ENCODE measurements around the gene RPL35. TPM values are rescaled to one million over a fixed set of nuclear protein-coding genes. Genes with fewer than 3 reads are reported as not detected.

Gene RPL35
- total RNA-seq = 1,000 to 10,000 TPM; 2,083 to 2,096 TPM

DNA sequence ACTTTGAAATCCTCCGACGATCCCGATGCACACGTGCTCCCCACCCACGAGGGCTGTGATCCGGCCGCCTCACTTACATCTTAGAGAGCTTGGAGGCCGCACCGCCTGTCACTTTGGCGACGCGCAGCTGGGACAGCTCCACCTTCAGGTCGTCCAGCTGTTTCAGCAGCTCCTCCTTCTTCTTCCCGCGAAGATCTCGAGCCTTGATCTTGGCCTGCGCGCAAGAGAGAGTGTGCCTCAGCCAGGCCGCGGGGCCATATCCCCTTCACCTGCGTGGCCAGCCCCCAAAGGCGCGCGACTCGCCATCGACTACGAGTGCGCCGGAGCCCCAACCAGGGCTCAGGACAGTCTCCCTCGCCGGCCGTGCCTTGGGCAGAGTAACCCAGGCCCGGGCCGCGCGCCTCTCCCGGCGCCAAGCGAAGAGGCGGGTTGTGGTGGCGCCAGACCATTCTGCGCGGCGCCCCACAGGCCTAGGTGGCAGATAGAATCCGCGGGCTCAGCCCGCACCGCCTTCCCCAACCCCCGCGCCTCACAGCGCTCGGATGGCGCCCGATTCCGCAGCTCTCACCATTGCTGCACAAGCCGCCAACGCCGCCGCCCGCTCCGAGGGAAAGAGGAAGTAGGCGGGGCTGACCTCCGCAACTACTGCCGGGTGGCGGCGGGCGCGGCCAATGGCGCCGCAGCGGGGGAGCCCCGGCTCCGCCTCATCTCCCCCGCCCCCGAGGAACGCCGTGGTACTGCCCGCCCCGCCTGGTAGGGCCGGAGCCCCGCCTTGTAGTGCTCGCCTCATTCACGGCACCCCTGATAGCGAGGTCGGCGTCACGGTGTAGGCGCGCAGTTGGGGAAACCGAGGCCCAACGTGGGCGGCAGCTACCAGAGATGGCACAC is at the start of gene RPL35, which contains the start of gene ARPC5L:
Gene RPL35, minus strand, starts transcription at position 616 of the 888 bp plus-strand sequence. Its CDS starts 45 bp downstream, at position 571.
Gene ARPC5L, plus strand, starts transcription at position 789 of the 888 bp plus-strand sequence. CDS start 7,161 bp downstream, outside the sequence.
- CTCF ChIA-PET = interaction anchor here (0.6 to 2.9 kb wide), 11 partner anchors 8 to 1653 kb away, joined by 3 to 18 read pairs (median 5); partner anchors contain the start of genes NR6A1, OLFML2A and WDR38
- Mint-ChIP-seq H3K4me3 (peak within 1 kb of the TSS; percentile 88), H3K9me3 (no peaks in the 10 kb centered on the region), H3K27me3 (no peaks in the 10 kb centered on the region), H3K27ac (peak within 1 kb of the TSS; percentile 94), H3K4me1 (ENCODE audit: low read depth) (peaks cover 42% of the 10 kb centered on the region), H3K36me3 (peaks cover 48% of the 10 kb centered on the region)
- intact Hi-C loops (cut with micrococcal nuclease) = loop anchor here (1.0 to 2.0 kb wide), 3 partner anchors 9 to 90 kb away; partner anchors contain the start of genes GOLGA1 and NR6A1
- peak; percentile 96 for DNase-seq
- POLR2A ChIA-PET = interaction anchor here (0.8 to 3.4 kb wide), 12 partner anchors 8 to 379 kb away, joined by 3 to 62 read pairs (median 6); partner anchors contain the start of genes GOLGA1, HSPA5, NR6A1 and WDR38

GRCh38 chr9:124908098-124908497 is 46.3 kb upstream of the RPL35 start:
- H3K27ac Mint-ChIP-seq = no peak overlapping the region
- intact Hi-C loops (cut with micrococcal nuclease) = no loop called here
- H3K4me1 Mint-ChIP-seq (ENCODE audit: low read depth) = no peaks in the 10 kb centered on the region
- DNase-seq = no peak
- ChIA-PET POLR2A (no interaction called here), CTCF (interaction anchor here (0.8 kb wide), 1 partner anchor 15 kb away, joined by 3 read pairs; no protein-coding TSS in a partner anchor)
- no peak overlapping the region for H3K4me3 Mint-ChIP-seq
- H3K36me3 Mint-ChIP-seq = peaks cover 41% of the 10 kb centered on the region
- no peaks in the 10 kb centered on the region for H3K9me3 Mint-ChIP-seq
- no peaks in the 10 kb centered on the region for H3K27me3 Mint-ChIP-seq

GRCh38 chr9:124906966-124907365 is 45.2 kb upstream of the RPL35 start:
- ChIA-PET POLR2A (no interaction called here), CTCF (interaction anchor here (1.0 kb wide), 1 partner anchor 54 kb away, joined by 3 read pairs; the partner anchor contains the start of gene WDR38)
- DNase-seq = no peak
- Mint-ChIP-seq H3K4me1 (ENCODE audit: low read depth) (no peaks in the 10 kb centered on the region), H3K36me3 (peaks cover 41% of the 10 kb centered on the region), H3K4me3 (no peak overlapping the region), H3K27ac (no peak overlapping the region), H3K27me3 (no peaks in the 10 kb centered on the region), H3K9me3 (no peaks in the 10 kb centered on the region)
- intact Hi-C loops (cut with micrococcal nuclease) = no loop called here

DNA sequence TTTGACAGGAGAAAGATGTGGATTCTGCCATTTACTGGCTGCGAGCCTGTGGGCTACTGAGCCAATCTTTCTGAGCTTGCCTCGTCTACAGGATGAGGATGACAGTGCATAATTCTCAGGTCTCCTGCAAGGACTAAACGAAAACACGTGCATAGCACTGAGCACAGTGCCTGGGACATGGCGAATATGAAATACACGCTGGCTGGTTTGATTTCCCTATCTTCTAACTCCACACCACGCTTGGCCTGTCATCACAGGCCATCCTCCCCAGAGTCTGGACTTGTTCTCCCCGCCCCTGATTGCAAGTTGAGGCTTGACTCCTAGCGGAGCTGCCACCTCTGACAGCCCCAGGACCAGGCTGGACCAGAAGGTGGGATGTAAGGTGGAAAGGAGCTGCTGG is 38.1 kb upstream of the RPL35 start:
- H3K9me3 Mint-ChIP-seq = no peaks in the 10 kb centered on the region
- H3K4me1 Mint-ChIP-seq (ENCODE audit: low read depth) = peaks cover 7% of the 10 kb centered on the region
- H3K27ac Mint-ChIP-seq = no peak overlapping the region
- H3K27me3 Mint-ChIP-seq = no peaks in the 10 kb centered on the region
- intact Hi-C loops (cut with micrococcal nuclease) = no loop called here
- no peak overlapping the region for H3K4me3 Mint-ChIP-seq
- CTCF ChIA-PET = no interaction called here
- DNase-seq = no peak
- H3K36me3 Mint-ChIP-seq = peaks cover 47% of the 10 kb centered on the region
- POLR2A ChIA-PET = no interaction called here

DNA sequence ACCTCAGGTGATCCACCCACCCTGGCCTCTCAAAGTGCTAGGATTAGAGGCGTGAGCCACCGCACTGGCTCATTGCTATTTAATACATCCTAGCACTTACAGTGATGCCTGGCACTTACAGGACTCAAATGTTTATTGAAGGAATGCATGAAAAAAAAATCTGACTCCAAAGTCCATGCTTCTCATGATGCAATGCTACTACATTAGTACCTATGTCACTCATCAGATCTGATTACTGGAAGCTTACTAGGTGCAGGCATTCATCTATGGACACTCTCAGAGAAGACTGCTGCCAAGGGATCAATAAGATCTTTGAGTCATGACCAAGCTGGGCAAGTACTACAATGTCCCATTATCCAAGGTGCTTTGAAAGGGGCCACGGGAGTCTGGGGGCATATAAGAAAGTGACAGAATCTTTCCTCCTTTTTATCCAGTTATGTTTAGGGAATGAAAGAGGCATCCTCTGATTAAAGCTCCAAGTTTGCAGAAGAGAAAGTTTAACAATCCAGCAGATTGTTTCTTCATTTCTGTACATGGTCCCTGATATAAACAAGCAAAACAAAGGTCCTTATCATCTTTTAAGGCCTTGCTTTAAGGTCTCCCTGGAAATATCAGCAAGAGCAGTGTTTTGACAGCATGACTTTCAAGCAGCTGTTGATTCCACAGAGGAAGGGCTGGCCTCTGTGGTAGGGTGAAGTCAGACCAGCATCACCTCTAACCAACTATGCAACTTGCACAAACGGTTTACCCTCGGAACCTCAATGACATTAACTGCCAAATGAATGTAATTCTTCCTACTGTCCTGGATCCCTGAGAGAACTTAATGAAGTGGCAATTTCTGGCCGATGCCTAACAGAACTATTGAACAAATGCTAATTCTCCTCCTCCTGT is 36.1 kb upstream of the RPL35 start:
- Mint-ChIP-seq H3K4me3 (no peak overlapping the region), H3K27ac (no peak overlapping the region), H3K27me3 (no peaks in the 10 kb centered on the region), H3K36me3 (peaks cover 49% of the 10 kb centered on the region), H3K4me1 (ENCODE audit: low read depth) (peaks cover 11% of the 10 kb centered on the region), H3K9me3 (no peaks in the 10 kb centered on the region)
- no peak for DNase-seq
- CTCF ChIA-PET = no interaction called here
- intact Hi-C loops (cut with micrococcal nuclease) = no loop called here
- POLR2A ChIA-PET = no interaction called here

- DNase-seq = peak; percentile 29
- H3K4me1 Mint-ChIP-seq (ENCODE audit: low read depth) = peaks cover 11% of the 10 kb centered on the region
- CTCF ChIA-PET = interaction anchor here (0.9 to 1.8 kb wide), 4 partner anchors 21 to 123 kb away, joined by 3 to 13 read pairs (median 5); partner anchors contain the start of genes NR6A1 and RPL35
- no peaks in the 10 kb centered on the region for H3K9me3 Mint-ChIP-seq
- intact Hi-C loops (cut with micrococcal nuclease) = loop anchor here (1.0 kb wide), 1 partner anchor 120 kb away; no protein-coding TSS in a partner anchor
- POLR2A ChIA-PET = no interaction called here
- H3K27ac Mint-ChIP-seq = no peak overlapping the region
- peaks cover 56% of the 10 kb centered on the region for H3K36me3 Mint-ChIP-seq
- no peaks in the 10 kb centered on the region for H3K27me3 Mint-ChIP-seq
- no peak overlapping the region for H3K4me3 Mint-ChIP-seq
Measured at GRCh38 chr9:124894741-124895170, 33.0 kb upstream of the RPL35 start.

GRCh38 chr9:124894035-124894740 is 32.4 kb upstream of the RPL35 start:
- ChIA-PET POLR2A (no interaction called here), CTCF (interaction anchor here (0.6 to 2.0 kb wide), 9 partner anchors 15 to 250 kb away, joined by 3 to 13 read pairs (median 4); partner anchors contain the start of genes NR6A1, RPL35 and WDR38)
- intact Hi-C loops (cut with micrococcal nuclease) = loop anchor here (1.0 kb wide), 1 partner anchor 120 kb away; no protein-coding TSS in a partner anchor
- no peak overlapping the region for H3K4me3 Mint-ChIP-seq
- peaks cover 57% of the 10 kb centered on the region for H3K36me3 Mint-ChIP-seq
- H3K27me3 Mint-ChIP-seq = no peaks in the 10 kb centered on the region
- H3K9me3 Mint-ChIP-seq = no peaks in the 10 kb centered on the region
- H3K4me1 Mint-ChIP-seq (ENCODE audit: low read depth) = peaks cover 11% of the 10 kb centered on the region
- no peak overlapping the region for H3K27ac Mint-ChIP-seq
- no peak for DNase-seq

- Mint-ChIP-seq H3K27me3 (no peaks in the 10 kb centered on the region), H3K4me3 (no peak overlapping the region), H3K4me1 (ENCODE audit: low read depth) (peaks cover 8% of the 10 kb centered on the region), H3K36me3 (peaks cover 47% of the 10 kb centered on the region), H3K9me3 (no peaks in the 10 kb centered on the region), H3K27ac (no peak overlapping the region)
- ChIA-PET POLR2A (no interaction called here), CTCF (no interaction called here)
- DNase-seq = no peak
- intact Hi-C loops (cut with micrococcal nuclease) = no loop called here
Measured at GRCh38 chr9:124890179-124890578, 28.4 kb upstream of the RPL35 start.

DNA sequence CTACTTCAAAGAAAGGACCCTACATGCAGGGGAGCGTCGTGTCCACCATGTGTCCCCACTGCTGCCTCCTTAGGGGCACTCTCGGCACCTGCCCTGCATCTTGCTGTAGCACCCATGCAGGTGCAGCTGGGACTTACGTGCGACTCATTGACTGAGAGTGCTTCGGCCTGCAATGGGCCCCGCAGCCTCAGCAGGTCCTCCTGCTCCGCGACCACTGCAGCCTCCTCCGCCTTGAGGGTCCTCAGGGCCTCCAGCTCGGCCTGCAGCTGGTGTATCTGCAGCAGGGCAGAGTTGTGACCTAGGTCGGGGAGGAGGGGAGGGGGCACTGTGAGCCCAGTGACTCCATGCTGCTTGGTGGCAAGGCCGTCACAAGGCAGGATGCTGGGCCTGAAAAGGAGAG is 27.2 kb upstream of the RPL35 start:
- H3K27ac Mint-ChIP-seq = no peak overlapping the region
- H3K36me3 Mint-ChIP-seq = peaks cover 43% of the 10 kb centered on the region
- H3K9me3 Mint-ChIP-seq = no peaks in the 10 kb centered on the region
- intact Hi-C loops (cut with micrococcal nuclease) = no loop called here
- H3K4me3 Mint-ChIP-seq = no peak overlapping the region
- no peak for DNase-seq
- CTCF ChIA-PET = no interaction called here
- POLR2A ChIA-PET = no interaction called here
- no peaks in the 10 kb centered on the region for H3K4me1 Mint-ChIP-seq (ENCODE audit: low read depth)
- no peaks in the 10 kb centered on the region for H3K27me3 Mint-ChIP-seq

DNA sequence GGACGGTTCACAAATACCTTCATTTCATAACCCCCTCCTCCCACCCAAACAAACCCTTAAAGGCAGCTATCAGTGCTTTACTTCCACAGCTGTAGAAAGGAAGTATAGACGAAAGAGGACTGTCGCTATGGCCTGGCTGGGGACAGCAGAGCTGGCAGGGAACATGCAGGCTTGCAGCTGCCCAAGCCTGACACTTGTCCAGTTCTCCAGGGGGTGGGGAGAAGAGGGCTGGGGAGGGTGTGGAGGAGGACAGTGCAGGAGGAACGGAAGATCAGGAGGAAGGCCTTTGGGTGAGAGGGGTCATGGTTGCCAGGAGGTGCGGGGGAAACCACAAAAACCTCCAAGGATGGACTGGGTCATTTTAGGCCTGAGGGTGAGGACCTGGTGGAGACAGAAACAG is 26.1 kb upstream of the RPL35 start:
- Mint-ChIP-seq H3K4me1 (ENCODE audit: low read depth) (no peaks in the 10 kb centered on the region), H3K9me3 (no peaks in the 10 kb centered on the region), H3K4me3 (no peak overlapping the region), H3K27ac (no peak overlapping the region), H3K36me3 (peaks cover 35% of the 10 kb centered on the region), H3K27me3 (no peaks in the 10 kb centered on the region)
- ChIA-PET CTCF (no interaction called here), POLR2A (no interaction called here)
- DNase-seq = no peak
- intact Hi-C loops (cut with micrococcal nuclease) = no loop called here

GRCh38 chr9:124886866-124887492 is 25.2 kb upstream of the RPL35 start:
- intact Hi-C loops (cut with micrococcal nuclease) = no loop called here
- Mint-ChIP-seq H3K27ac (no peak overlapping the region), H3K4me1 (ENCODE audit: low read depth) (no peaks in the 10 kb centered on the region), H3K36me3 (peaks cover 35% of the 10 kb centered on the region), H3K4me3 (no peak overlapping the region), H3K27me3 (no peaks in the 10 kb centered on the region), H3K9me3 (no peaks in the 10 kb centered on the region)
- CTCF ChIA-PET = no interaction called here
- POLR2A ChIA-PET = no interaction called here
- DNase-seq = no peak

Measured in activated CD4-positive, alpha-beta memory T cell treated with anti-CD3 and anti-CD28 coated beads for 36 hours (primary cell).